GM21381 (cell line): ENCODE data around the gene NANOS2.

Source experiments
- ATAC-seq: cut with Tn5 transposase; IDR thresholded peaks from one replicate; pipeline ENCODE4 v1.9.1; 2021; ENCODE audit warnings: mild to moderate bottlenecking, moderate library complexity; ENCODE audit not compliant: unreplicated experiment

Gene NANOS2

GRCh38 chr19:45913874-45914830 lies at the start of gene NANOS2:
Gene NANOS2 (minus strand): TSS chr19:45914778. CDS start chr19:45914693, 85 bp downstream.
- no peak for ATAC-seq

GRCh38 chr19:45962021-45962420 lies 47.4 kb upstream of the NANOS2 start:
- ATAC-seq, result no peak

GRCh38 chr19:45960595-45961235 lies 46.1 kb upstream of the NANOS2 start:
- no peak for ATAC-seq

GRCh38 chr19:45959517-45960025 lies 45.0 kb upstream of the NANOS2 start:
- ATAC-seq, result no peak

GRCh38 chr19:45958769-45959516 lies 44.4 kb upstream of the NANOS2 start:
- no peak for ATAC-seq

- no peak for ATAC-seq
These were observed 43.7 kb upstream of the NANOS2 start for GRCh38 chr19:45958320-45958719.

GRCh38 chr19:45955905-45956608 lies 41.5 kb upstream of the NANOS2 start:
- no peak for ATAC-seq

- ATAC-seq, result no peak
These were observed 39.6 kb upstream of the NANOS2 start for GRCh38 chr19:45954156-45954555.

GRCh38 chr19:45953676-45954075 lies 39.1 kb upstream of the NANOS2 start:
- no peak for ATAC-seq

- no peak for ATAC-seq
These were observed 38.3 kb upstream of the NANOS2 start for GRCh38 chr19:45952686-45953505.

- no peak for ATAC-seq
These were observed 37.7 kb upstream of the NANOS2 start for GRCh38 chr19:45952341-45952685.

- ATAC-seq, result no peak
These were observed 33.3 kb upstream of the NANOS2 start for GRCh38 chr19:45947926-45948325.

- ATAC-seq, result no peak
These were observed 25.9 kb upstream of the NANOS2 start for GRCh38 chr19:45940515-45940805.

GRCh38 chr19:45939792-45940514 lies 25.4 kb upstream of the NANOS2 start:
- ATAC-seq, result no peak

- ATAC-seq, result no peak
These were observed 24.2 kb upstream of the NANOS2 start for GRCh38 chr19:45938733-45939319.

- no peak for ATAC-seq
These were observed 20.7 kb upstream of the NANOS2 start for GRCh38 chr19:45935267-45935666.

- no peak for ATAC-seq
These were observed 20.1 kb upstream of the NANOS2 start for GRCh38 chr19:45934551-45935230.

GRCh38 chr19:45933759-45934158 lies 19.2 kb upstream of the NANOS2 start:
- no peak for ATAC-seq
